ENCODE measurements around the gene PRDM16.

PRDM16 gene

GRCh38 chr1:3193811-3194210 lies 124.8 kb downstream of the PRDM16 start:
- no peak overlapping the region for H3K4me3 ChIP-seq (ENCODE audit: low read depth, low read length)
- no peak for DNase-seq (ENCODE audit: low read depth)
- TF ChIP-seq MAX (IDR thresholded peaks at IDR 0.05; ENCODE audit: low read depth, low read length) (no peak), POLR2A (IDR thresholded peaks at IDR 0.05; ENCODE audit: extremely low read depth, insufficient read length) (no peak), MYC (IDR thresholded peaks at IDR 0.05; ENCODE audit: low read depth, low read length) (no peak), CTCF (IDR thresholded peaks at IDR 0.05; ENCODE audit: low read depth, low read length) (no peak)

GRCh38 chr1:3194760-3195479 lies 125.9 kb downstream of the PRDM16 start:
- no peak overlapping the region for H3K4me3 ChIP-seq (ENCODE audit: low read depth, low read length)
- DNase-seq (ENCODE audit: low read depth): no peak
- no peak for TF ChIP-seq CTCF (IDR thresholded peaks at IDR 0.05; ENCODE audit: low read depth, low read length)
- TF ChIP-seq MYC (IDR thresholded peaks at IDR 0.05; ENCODE audit: low read depth, low read length): no peak
- no peak for TF ChIP-seq POLR2A (IDR thresholded peaks at IDR 0.05; ENCODE audit: extremely low read depth, insufficient read length)
- TF ChIP-seq MAX (IDR thresholded peaks at IDR 0.05; ENCODE audit: low read depth, low read length): no peak

GRCh38 chr1:3195480-3195815 lies 126.4 kb downstream of the PRDM16 start:
- no peak for DNase-seq (ENCODE audit: low read depth)
- TF ChIP-seq MYC (IDR thresholded peaks at IDR 0.05; ENCODE audit: low read depth, low read length) (no peak), CTCF (IDR thresholded peaks at IDR 0.05; ENCODE audit: low read depth, low read length) (no peak), POLR2A (IDR thresholded peaks at IDR 0.05; ENCODE audit: extremely low read depth, insufficient read length) (no peak), MAX (IDR thresholded peaks at IDR 0.05; ENCODE audit: low read depth, low read length) (no peak)
- H3K4me3 ChIP-seq (ENCODE audit: low read depth, low read length): no peak overlapping the region

GRCh38 chr1:3195966-3196515 lies 127.0 kb downstream of the PRDM16 start:
- DNase-seq (ENCODE audit: low read depth): no peak
- TF ChIP-seq POLR2A (IDR thresholded peaks at IDR 0.05; ENCODE audit: extremely low read depth, insufficient read length) (no peak), MYC (IDR thresholded peaks at IDR 0.05; ENCODE audit: low read depth, low read length) (no peak), MAX (IDR thresholded peaks at IDR 0.05; ENCODE audit: low read depth, low read length) (no peak), CTCF (IDR thresholded peaks at IDR 0.05; ENCODE audit: low read depth, low read length) (no peak)
- H3K4me3 ChIP-seq (ENCODE audit: low read depth, low read length): no peak overlapping the region

- H3K4me3 ChIP-seq (ENCODE audit: low read depth, low read length): no peak overlapping the region
- no peak for TF ChIP-seq MAX (IDR thresholded peaks at IDR 0.05; ENCODE audit: low read depth, low read length)
- no peak for TF ChIP-seq CTCF (IDR thresholded peaks at IDR 0.05; ENCODE audit: low read depth, low read length)
- no peak for TF ChIP-seq POLR2A (IDR thresholded peaks at IDR 0.05; ENCODE audit: extremely low read depth, insufficient read length)
- no peak for TF ChIP-seq MYC (IDR thresholded peaks at IDR 0.05; ENCODE audit: low read depth, low read length)
- DNase-seq (ENCODE audit: low read depth): no peak
Observed at GRCh38 chr1:3196577-3197245, 127.7 kb downstream of the PRDM16 start.
